Daoy (cell line): ENCODE results near the gene MCFD2. TPM values are rescaled to one million over a fixed set of nuclear protein-coding genes. Genes with fewer than 3 reads are reported as not detected.

Experiments used
- DNase-seq: peaks from one replicate; pipeline ENCODE4 v3.0.0-alpha.2; 2015; ENCODE audit warnings: low read depth
- total RNA-seq: library from RNA; depleted of rRNA; stranded (reverse); fragments of >200 nt; shearing (Covaris generic); gene quantifications from 2 replicates; pipeline ENCODE4 v1.2.3, GENCODE V29; 2014

Gene MCFD2
- total RNA-seq, 1 experiment from 2014 or later: 115 TPM

GRCh38 chr2:46939626-46940359 lies 24.2 kb upstream of the MCFD2 start:
- no peak for DNase-seq

GRCh38 chr2:46937471-46937901 lies 21.9 kb upstream of the MCFD2 start:
- no peak for DNase-seq

- no peak for DNase-seq
Measured at GRCh38 chr2:46936566-46936965, 21.0 kb upstream of the MCFD2 start.

- no peak for DNase-seq
Measured at GRCh38 chr2:46935071-46935470, 19.5 kb upstream of the MCFD2 start.

- DNase-seq: no peak
Measured at GRCh38 chr2:46929612-46930011, 14.0 kb upstream of the MCFD2 start.

GRCh38 chr2:46926863-46927262 lies 11.3 kb upstream of the MCFD2 start:
- no peak for DNase-seq

- no peak for DNase-seq
Measured at GRCh38 chr2:46925474-46926351, 10.1 kb upstream of the MCFD2 start.

GRCh38 chr2:46924608-46925007 lies 9.0 kb upstream of the MCFD2 start:
- no peak for DNase-seq

GRCh38 chr2:46924038-46924437 lies 8.4 kb upstream of the MCFD2 start:
- DNase-seq: no peak

- peak; percentile 39 for DNase-seq
Measured at GRCh38 chr2:46923041-46923528, 7.5 kb upstream of the MCFD2 start.

- DNase-seq: no peak
Measured at GRCh38 chr2:46922606-46923005, 7.0 kb upstream of the MCFD2 start.

GRCh38 chr2:46921676-46922448 lies 6.3 kb upstream of the MCFD2 start:
- peak; percentile 35 for DNase-seq

- DNase-seq: no peak
Measured at GRCh38 chr2:46917628-46918027, 2.0 kb upstream of the MCFD2 start.

GRCh38 chr2:46915811-46916630 lies 415 bp upstream of the MCFD2 start:
- DNase-seq: peak; percentile 94

GRCh38 chr2:46914578-46915230 lies 902 bp downstream of the MCFD2 start:
- DNase-seq: no peak

- DNase-seq: peak; percentile 72
Measured at GRCh38 chr2:46913471-46914381, 1.9 kb downstream of the MCFD2 start.

GRCh38 chr2:46909771-46910419 lies 5.7 kb downstream of the MCFD2 start:
- peak; percentile 95 for DNase-seq

GRCh38 chr2:46909150-46909549 lies 6.5 kb downstream of the MCFD2 start:
- DNase-seq: no peak
